Panc1 (cell line): ENCODE measurements around the gene FRS2. TPM values are rescaled to one million over a fixed set of nuclear protein-coding genes. Genes with fewer than 3 reads are reported as not detected.

ENCODE experiments used
- ATAC-seq: fragments of 200-7000 bp; cut with Tn5 transposase; 2 replicates; pipeline ENCODE4 v1.9.1; 2020; ENCODE audit warnings: mild to moderate bottlenecking, moderate library complexity
- BruUV-seq: library from RNA; stranded (reverse); fragments of 400-500 nt; replicated peaks from 2 replicates; lab custom pipeline; 2021; lab: Mats Ljungman, UMichigan
- CTCF ChIA-PET: fragments of 300-600 bp; sonication (Branson Sonifier 250); formaldehyde crosslinking; loops from one replicate; lab custom pipeline; 2022; ENCODE audit warnings: antibody characterized with exemption; lab: Charles Lee
- POLR2A ChIA-PET: fragments of 300-600 bp; sonication (Branson Sonifier 250); formaldehyde crosslinking; loops from one replicate; lab custom pipeline; 2022; ENCODE audit warnings: antibody characterized with exemption; lab: Charles Lee
- DNase-seq: peaks from one replicate; pipeline ENCODE4 v3.0.0-alpha.2; 2010; ENCODE audit warnings: low read depth, low spot score
- H3K27ac ChIP-seq: 2 replicates; pipeline ENCODE4 v1.5.1; 2011; ENCODE audit warnings: mild to moderate bottlenecking, low read length, inconsistent platforms
- H3K27me3 ChIP-seq: fragments of 200-500 bp; sonication (Bioruptor generic); 2 replicates; pipeline ENCODE4 v1.6.0; 2014; ENCODE audit warnings: low read length, inconsistent platforms; ENCODE audit not compliant: control insufficient read depth, insufficient read depth
- H3K36me3 ChIP-seq: fragments of 200-500 bp; sonication (Bioruptor generic); 2 replicates; pipeline ENCODE4 v1.5.1; 2014; ENCODE audit warnings: inconsistent platforms, mild to moderate bottlenecking, low read length, moderate library complexity; ENCODE audit not compliant: control insufficient read depth, insufficient read depth
- H3K4me1 ChIP-seq: 2 replicates; pipeline ENCODE4 v1.5.1; 2011; ENCODE audit warnings: inconsistent platforms, mild to moderate bottlenecking, low read length, moderate library complexity; ENCODE audit not compliant: control insufficient read depth, insufficient read depth
- H3K4me3 ChIP-seq, 2 experiments: 2 replicates each; pipeline ENCODE4 v1.5.1; 2011 to 2012; ENCODE audit warnings: low read depth in 2 of 2, low read length in 2 of 2, mild to moderate bottlenecking in 2 of 2, inconsistent platforms in 1 of 2, moderate library complexity in 1 of 2
- H3K9me3 ChIP-seq: fragments of 200-500 bp; sonication (Bioruptor generic); 2 replicates; pipeline ENCODE4 v1.5.1; 2014; ENCODE audit warnings: low read depth, mild to moderate bottlenecking, inconsistent platforms, low read length, moderate library complexity; ENCODE audit not compliant: control insufficient read depth, insufficient read depth
- CTCF ChIP-seq: fragments of 450-650 bp; IDR thresholded peaks from 2 replicates; pipeline ENCODE4 v1.5.1; 2017; ENCODE audit warnings: mild to moderate bottlenecking
- POLR2AphosphoS5 ChIP-seq: IDR thresholded peaks from 2 replicates; pipeline ENCODE4 v1.6.1; 2012; ENCODE audit warnings: mild to moderate bottlenecking, low read depth, low read length, moderate library complexity
- SIN3A ChIP-seq: IDR thresholded peaks from 2 replicates; pipeline ENCODE4 v1.6.1; 2012; ENCODE audit warnings: low read depth, mild to moderate bottlenecking, low read length, moderate library complexity, borderline replicate concordance; ENCODE audit not compliant: insufficient read depth
- TCF7L2 ChIP-seq: IDR thresholded peaks from 2 replicates; pipeline ENCODE4 v1.6.1; 2011; ENCODE audit warnings: mild to moderate bottlenecking, low read depth, low read length, inconsistent platforms
- in situ Hi-C: cut with HindIII; loops from 2 replicates; pipeline ENCODE4 v1.10.0; 2016; ENCODE audit warnings: low sequenced_read_pairs, low pct_unique_long_range_greater_than_20kb
- intact Hi-C: fragments of 100-400 bp; cut with micrococcal nuclease; formaldehyde crosslinking; loops from one replicate; pipeline ENCODE4 v1.10.0; 2022; ENCODE audit not compliant: unreplicated experiment
- total RNA-seq: library from RNA; stranded (reverse); gene quantifications from one replicate; pipeline ENCODE4 v1.2.1, GENCODE V29; 2021; ENCODE audit not compliant: unreplicated experiment
- TF ChIP-seq, protein P1 (sequence below), 2 experiments: IDR thresholded peaks; 2 replicates each; pipeline ENCODE4 v1.6.1; 2011 to 2012; ENCODE audit warnings: low read depth in 2 of 2, control low read depth in 1 of 2, low read length in 1 of 2, mild to moderate bottlenecking in 1 of 2, moderate library complexity in 1 of 2; ENCODE audit not compliant: insufficient read depth in 1 of 2

FRS2 gene
- total RNA-seq, 1 experiment from 2014 or later = 26.6 TPM

DNA sequence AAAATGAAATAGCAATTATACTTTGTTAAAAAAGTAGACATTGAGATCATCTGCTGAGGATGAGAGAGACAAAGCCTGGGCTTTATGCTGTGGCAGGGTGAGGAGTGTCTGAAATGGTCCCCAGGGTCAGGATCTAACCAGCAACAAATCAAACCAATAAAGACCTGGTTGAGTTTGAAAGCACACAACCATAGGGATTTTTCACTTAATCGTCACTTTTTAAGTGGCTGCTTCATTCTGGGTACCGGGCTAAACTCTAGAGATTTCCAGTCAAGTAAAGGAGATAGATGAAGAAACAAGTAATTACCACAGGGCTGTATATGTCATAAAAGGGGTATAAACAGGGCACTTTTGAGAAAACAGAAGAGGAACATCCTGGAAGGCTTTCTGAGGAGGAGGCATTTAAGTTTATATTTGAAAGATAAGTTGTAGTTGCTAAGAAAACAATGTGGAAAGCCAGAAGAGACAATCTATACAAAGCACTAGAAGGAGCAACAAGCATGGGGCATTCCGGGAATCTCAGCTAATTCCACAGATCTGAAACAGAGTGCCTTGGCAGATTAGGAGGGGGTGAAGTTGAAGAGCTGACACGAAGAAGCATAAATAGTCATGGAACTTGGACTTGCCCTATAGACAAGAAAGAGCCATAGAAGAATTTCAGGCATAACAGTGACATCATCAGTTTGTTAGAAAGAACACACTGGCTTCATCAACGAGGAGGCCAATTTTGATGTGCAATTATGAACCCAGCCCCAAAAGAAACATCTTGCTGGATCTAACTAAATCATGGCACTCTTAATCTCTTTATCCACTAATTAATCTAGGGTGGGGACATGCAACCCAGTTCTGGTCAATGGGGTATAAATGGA lies 46.9 kb upstream of the FRS2 start:
- CTCF ChIA-PET = no interaction called here
- in situ Hi-C loops = no loop called here

DNA sequence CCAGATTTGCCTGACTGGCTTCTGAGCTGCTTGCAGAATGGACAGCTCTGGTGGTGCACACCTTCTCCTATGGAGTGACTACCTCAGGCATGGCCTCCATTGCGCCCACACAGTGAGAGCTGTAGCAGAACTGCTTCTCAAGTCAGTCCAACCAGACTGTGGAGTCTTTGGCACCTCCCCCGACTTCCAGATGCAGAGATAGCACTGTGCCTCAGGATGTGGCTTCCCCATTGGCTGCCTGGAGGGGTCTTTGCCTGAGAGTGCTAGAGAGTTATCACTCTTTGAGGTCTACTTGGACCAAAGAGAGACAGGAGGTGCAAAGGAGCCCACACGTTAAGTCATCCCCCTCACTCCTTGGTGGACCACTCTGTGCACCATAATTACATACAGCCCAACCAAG lies 44.8 kb upstream of the FRS2 start:
- no TSS peak for BruUV-seq
- Histone ChIP-seq H3K9me3 (no peaks in the 10 kb centered on the region), H3K4me1 (no peaks in the 10 kb centered on the region), H3K27me3 (no peaks in the 10 kb centered on the region), H3K4me3 (no peak overlapping the region), H3K27ac (no peak overlapping the region), H3K36me3 (no peaks in the 10 kb centered on the region)
- TF ChIP-seq POLR2AphosphoS5 (no peak), SIN3A (no peak)
- in situ Hi-C loops = no loop called here
- intact Hi-C loops = no loop called here
- no peak for DNase-seq
- ChIA-PET POLR2A (no interaction called here), CTCF (no interaction called here)
- no peak for ATAC-seq

More for the DNA sequence above, 46.9 kb upstream of the FRS2 start:
- TF ChIP-seq CTCF = no peak
- no peak for TF ChIP-seq SIN3A
- no peak for TF ChIP-seq TCF7L2
- TF ChIP-seq POLR2AphosphoS5 = no peak
- TF ChIP-seq, protein P1, sequence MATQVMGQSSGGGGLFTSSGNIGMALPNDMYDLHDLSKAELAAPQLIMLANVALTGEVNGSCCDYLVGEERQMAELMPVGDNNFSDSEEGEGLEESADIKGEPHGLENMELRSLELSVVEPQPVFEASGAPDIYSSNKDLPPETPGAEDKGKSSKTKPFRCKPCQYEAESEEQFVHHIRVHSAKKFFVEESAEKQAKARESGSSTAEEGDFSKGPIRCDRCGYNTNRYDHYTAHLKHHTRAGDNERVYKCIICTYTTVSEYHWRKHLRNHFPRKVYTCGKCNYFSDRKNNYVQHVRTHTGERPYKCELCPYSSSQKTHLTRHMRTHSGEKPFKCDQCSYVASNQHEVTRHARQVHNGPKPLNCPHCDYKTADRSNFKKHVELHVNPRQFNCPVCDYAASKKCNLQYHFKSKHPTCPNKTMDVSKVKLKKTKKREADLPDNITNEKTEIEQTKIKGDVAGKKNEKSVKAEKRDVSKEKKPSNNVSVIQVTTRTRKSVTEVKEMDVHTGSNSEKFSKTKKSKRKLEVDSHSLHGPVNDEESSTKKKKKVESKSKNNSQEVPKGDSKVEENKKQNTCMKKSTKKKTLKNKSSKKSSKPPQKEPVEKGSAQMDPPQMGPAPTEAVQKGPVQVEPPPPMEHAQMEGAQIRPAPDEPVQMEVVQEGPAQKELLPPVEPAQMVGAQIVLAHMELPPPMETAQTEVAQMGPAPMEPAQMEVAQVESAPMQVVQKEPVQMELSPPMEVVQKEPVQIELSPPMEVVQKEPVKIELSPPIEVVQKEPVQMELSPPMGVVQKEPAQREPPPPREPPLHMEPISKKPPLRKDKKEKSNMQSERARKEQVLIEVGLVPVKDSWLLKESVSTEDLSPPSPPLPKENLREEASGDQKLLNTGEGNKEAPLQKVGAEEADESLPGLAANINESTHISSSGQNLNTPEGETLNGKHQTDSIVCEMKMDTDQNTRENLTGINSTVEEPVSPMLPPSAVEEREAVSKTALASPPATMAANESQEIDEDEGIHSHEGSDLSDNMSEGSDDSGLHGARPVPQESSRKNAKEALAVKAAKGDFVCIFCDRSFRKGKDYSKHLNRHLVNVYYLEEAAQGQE (IDR thresholded peaks at IDR 0.05; ENCODE audit: insufficient read depth in 1 of 2, low read depth in 2 of 2, low read length in 1 of 2) = no peak
- BruUV-seq = no TSS peak
- Histone ChIP-seq H3K9me3 (no peaks in the 10 kb centered on the region), H3K36me3 (no peaks in the 10 kb centered on the region), H3K4me3 (no peak overlapping the region), H3K27me3 (no peaks in the 10 kb centered on the region), H3K4me1 (no peaks in the 10 kb centered on the region), H3K27ac (no peak overlapping the region)
- intact Hi-C loops = no loop called here
- DNase-seq = no peak
- POLR2A ChIA-PET = no interaction called here
- no peak for ATAC-seq
